Endothelial cell of umbilical vein (primary cell): ENCODE data around the gene ORC2. TPM values are rescaled to one million over a fixed set of nuclear protein-coding genes. Genes with fewer than 3 reads are reported as not detected.
"Not testable (repeated sequence)": the region's sequence is repeated elsewhere in the genome, so short reads cannot be mapped to it uniquely, and the experiment has no call there.

Source experiments
- BruUV-seq: library from RNA; stranded (reverse); fragments of 400-500 nt; replicated peaks from 2 replicates; lab custom pipeline; 2021; lab: Mats Ljungman, UMichigan
- CTCF ChIA-PET: fragments of 300-600, 350-600 bp; sonication (Branson Sonifier 250); formaldehyde crosslinking; loops from one replicate; lab custom pipeline; 2021; ENCODE audit warnings: antibody characterized with exemption, inconsistent platforms; lab: Charles Lee
- POLR2A ChIA-PET: fragments of 300-600, 350-600 bp; sonication (Branson Sonifier 250); formaldehyde crosslinking; loops from one replicate; lab custom pipeline; 2021; ENCODE audit warnings: antibody characterized with exemption, inconsistent platforms; lab: Charles Lee
- DNase-seq: peaks from one replicate; pipeline ENCODE4 v3.0.0-alpha.2; 2011; ENCODE audit warnings: low read depth, low spot score
- FAIRE-seq: peaks from 2 replicates; lab custom pipeline; 2011; peaks lifted over from hg19 to GRCh38; lab: Jason Lieb, UNC
- H2AFZ ChIP-seq: 2 replicates; pipeline ENCODE4 v1.6.0; 2012; ENCODE audit warnings: low read depth, low read length, control low read depth, inconsistent platforms
- H3K27ac ChIP-seq: 2 replicates; pipeline ENCODE4 v1.5.1; 2011; ENCODE audit warnings: low read depth, mild to moderate bottlenecking, control low read depth, low read length, moderate library complexity; ENCODE audit not compliant: insufficient read depth
- H3K27me3 ChIP-seq, 2 experiments: 2 replicates each; pipeline versions ENCODE4 v1.6.0 to v1.6.1; 2011; ENCODE audit warnings: low read length in 2 of 2, mixed read lengths in 1 of 2; ENCODE audit not compliant: control insufficient read depth in 2 of 2, insufficient read depth in 2 of 2
- H3K36me3 ChIP-seq, 2 experiments: 2 replicates in 1 of 2; 3 replicates in 1 of 2; pipeline ENCODE4 v1.5.1; 2011; ENCODE audit warnings: low read length in 2 of 2, mild to moderate bottlenecking in 1 of 2, moderate library complexity in 1 of 2; ENCODE audit not compliant: control insufficient read depth in 2 of 2, insufficient read depth in 2 of 2; ENCODE audit errors: extremely low read depth in 1 of 2
- H3K4me1 ChIP-seq: 3 replicates; pipeline ENCODE4 v1.5.1; 2011; ENCODE audit warnings: mild to moderate bottlenecking, low read length; ENCODE audit not compliant: control insufficient read depth, insufficient read depth; ENCODE audit errors: extremely low read depth
- H3K4me2 ChIP-seq: 2 replicates; pipeline ENCODE4 v1.6.1; 2011; ENCODE audit warnings: low read length, control low read depth, mixed read lengths; ENCODE audit not compliant: insufficient read depth
- H3K4me3 ChIP-seq, 3 experiments: fragments of 200-600 bp in 1 of 3; sonication (generic), shearing (Covaris generic) in 1 of 3; replicated peaks in 1 of 3; 2 replicates each; pipeline ENCODE4 v1.5.1; 2011 to 2016; ENCODE audit warnings: control low read depth in 3 of 3, low read length in 3 of 3, mild to moderate bottlenecking in 2 of 3, inconsistent platforms in 1 of 3, low read depth in 1 of 3, moderate library complexity in 1 of 3; ENCODE audit not compliant: insufficient read depth in 1 of 3
- H3K79me2 ChIP-seq: 2 replicates; pipeline ENCODE4 v1.6.0; 2012; ENCODE audit warnings: low read length, inconsistent platforms; ENCODE audit not compliant: control insufficient read depth, insufficient read depth
- H3K9ac ChIP-seq: replicated peaks from 2 replicates; pipeline ENCODE3; 2011; ENCODE audit warnings: low read length, control low read depth; ENCODE audit not compliant: insufficient read depth; ENCODE audit errors: extremely low read depth
- H3K9me1 ChIP-seq: replicated peaks from 3 replicates; pipeline ENCODE4 v1.6.0; 2011; ENCODE audit warnings: mild to moderate bottlenecking, low read length; ENCODE audit not compliant: control insufficient read depth, insufficient read depth; ENCODE audit errors: extremely low read depth
- H3K9me3 ChIP-seq: replicated peaks from 2 replicates; pipeline ENCODE4 v1.5.1; 2012; ENCODE audit warnings: low read length, inconsistent platforms; ENCODE audit not compliant: control insufficient read depth, insufficient read depth
- H4K20me1 ChIP-seq: replicated peaks from 2 replicates; pipeline ENCODE3; 2011; ENCODE audit warnings: mild to moderate bottlenecking, low read length; ENCODE audit not compliant: control insufficient read depth, insufficient read depth; ENCODE audit errors: extremely low read depth
- FOS ChIP-seq: IDR thresholded peaks from 2 replicates; pipeline ENCODE4 v1.6.1; 2011; ENCODE audit warnings: mild to moderate bottlenecking, low read length, moderate library complexity, borderline replicate concordance; ENCODE audit not compliant: insufficient read depth
- GATA2 ChIP-seq: IDR thresholded peaks from 2 replicates; pipeline ENCODE4 v1.7.0; 2011; ENCODE audit warnings: low read depth, mild to moderate bottlenecking, moderate library complexity, mixed read lengths, low read length; ENCODE audit not compliant: insufficient read length, insufficient read depth
- JUN ChIP-seq: IDR thresholded peaks from 2 replicates; pipeline ENCODE4 v1.6.1; 2011; ENCODE audit warnings: borderline replicate concordance, low read depth; ENCODE audit not compliant: insufficient read length, insufficient read depth
- dilution Hi-C: fragments of 300-500 bp; cut with MboI; formaldehyde crosslinking; loops from one replicate; pipeline ENCODE4 v1.15.0; 2019; ENCODE audit warnings: low sequenced_read_pairs; ENCODE audit not compliant: extremely low pct_ligation_motif_present
- intact Hi-C: fragments of 100-400 bp; cut with micrococcal nuclease; formaldehyde crosslinking; loops from one replicate; pipeline ENCODE4 v1.10.0; 2022
- polyA plus RNA-seq, 4 experiments: library from polyadenylated mRNA; depleted of rRNA in 3 of 4; stranded (reverse) in 3 of 4; unstranded in 1 of 4; fragments of >200 nt; gene quantifications; 2 replicates each; pipeline versions ENCODE4 v1.2.1 to v1.2.3, GENCODE V29; 2011 to 2012; ENCODE audit warnings: missing spikeins in 1 of 4
- total RNA-seq: library from RNA; stranded (reverse); gene quantifications from 2 replicates; pipeline ENCODE4 v1.2.3, GENCODE V29; 2021

ORC2 gene
- total and polyA plus RNA-seq, 2 donors (not counting 3 experiments of a cell fraction or from before 2014, with no cell fraction given): 4.2 to 45.4 TPM

GRCh38 chr2:200975672-200976071 lies 12.2 kb upstream of the ORC2 start:
- no peaks in the 10 kb centered on the region for H3K27me3 ChIP-seq
- TF ChIP-seq FOS (peak; percentile 13), JUN (peak; percentile 45), GATA2 (no peak)
- intact Hi-C loops: no loop called here
- H3K9ac ChIP-seq: no peak overlapping the region
- H2AFZ ChIP-seq: no peak overlapping the region
- peaks cover 0 to 5% of the 10 kb centered on the region in 2 experiments for H3K36me3 ChIP-seq
- no peak overlapping the region for H3K27ac ChIP-seq
- no peaks in the 10 kb centered on the region for H3K79me2 ChIP-seq
- H4K20me1 ChIP-seq: no peaks in the 10 kb centered on the region
- dilution Hi-C loops: no loop called here
- H3K9me3 ChIP-seq: no peaks in the 10 kb centered on the region
- peak; percentile 17 for DNase-seq
- no peak for FAIRE-seq
- CTCF ChIA-PET: interaction anchor here (0.7 to 3.7 kb wide), 6 partner anchors 10 to 94 kb away, joined by 3 to 19 read pairs (median 4); partner anchors contain the start of gene ORC2
- H3K9me1 ChIP-seq: no peaks in the 10 kb centered on the region
- POLR2A ChIA-PET: no interaction called here
- no peak overlapping the region for H3K4me3 ChIP-seq
- BruUV-seq: no TSS peak
- H3K4me1 ChIP-seq: no peaks in the 10 kb centered on the region
- no peak overlapping the region for H3K4me2 ChIP-seq

GRCh38 chr2:200970057-200970456 lies 6.6 kb upstream of the ORC2 start:
- POLR2A ChIA-PET, H3K4me1 ChIP-seq, H3K9me1 ChIP-seq, H2AFZ ChIP-seq, H3K79me2 ChIP-seq, H3K9me3 ChIP-seq, H3K4me3 ChIP-seq, H4K20me1 ChIP-seq, dilution Hi-C loops, H3K27me3 ChIP-seq, FAIRE-seq, DNase-seq, intact Hi-C loops, H3K4me2 ChIP-seq, H3K9ac ChIP-seq, BruUV-seq, H3K27ac ChIP-seq, H3K36me3 ChIP-seq: not testable (repeated sequence)
- CTCF ChIA-PET: interaction anchor here (1.1 kb wide), 1 partner anchor 9 kb away, joined by 3 read pairs; no protein-coding TSS in a partner anchor
